Measurements from ENCODE around the gene PGM2.
"Not testable (repeated sequence)": the region's sequence is repeated elsewhere in the genome, so short reads cannot be mapped to it uniquely, and the experiment has no call there.

PGM2 gene

GRCh38 chr4:37826295-37827029 is at the start of gene PGM2:
TSS of gene PGM2 (plus strand) at chr4:37826686. CDS start at chr4:37826733, 47 bp downstream.
- DNase-seq, result peak; percentile 82 to 89

GRCh38 chr4:37779896-37780295 is 46.6 kb upstream of the PGM2 start:
- no peak for DNase-seq

- DNase-seq, result peak; percentile 88
Measured at GRCh38 chr4:37780444-37781130, 45.9 kb upstream of the PGM2 start.

GRCh38 chr4:37781131-37781455 is 45.4 kb upstream of the PGM2 start:
- DNase-seq, result no peak

- DNase-seq, result not testable (repeated sequence)
Measured at GRCh38 chr4:37786267-37786666, 40.2 kb upstream of the PGM2 start.

GRCh38 chr4:37787883-37788460 is 38.5 kb upstream of the PGM2 start:
- DNase-seq, result not testable (repeated sequence)

- DNase-seq, result no peak
Measured at GRCh38 chr4:37788819-37789218, 37.7 kb upstream of the PGM2 start.

GRCh38 chr4:37792241-37792640 is 34.2 kb upstream of the PGM2 start:
- DNase-seq, result no peak

GRCh38 chr4:37793562-37793961 is 32.9 kb upstream of the PGM2 start:
- peak; percentile 29 to 46 for DNase-seq

GRCh38 chr4:37794056-37794455 is 32.4 kb upstream of the PGM2 start:
- DNase-seq, result no peak

GRCh38 chr4:37795581-37796195 is 30.8 kb upstream of the PGM2 start:
- no peak for DNase-seq

- no peak for DNase-seq
Measured at GRCh38 chr4:37797374-37797773, 29.1 kb upstream of the PGM2 start.

- no peak for DNase-seq
Measured at GRCh38 chr4:37797923-37798322, 28.6 kb upstream of the PGM2 start.

- DNase-seq, result no peak
Measured at GRCh38 chr4:37798616-37799015, 27.9 kb upstream of the PGM2 start.

- DNase-seq, result no peak
Measured at GRCh38 chr4:37799941-37800554, 26.4 kb upstream of the PGM2 start.

GRCh38 chr4:37802068-37802666 is 24.3 kb upstream of the PGM2 start:
- peak; percentile 49 to 66 for DNase-seq

GRCh38 chr4:37803348-37803973 is 23.0 kb upstream of the PGM2 start:
- peak; percentile 55 to 79 for DNase-seq

- DNase-seq, result no peak
Measured at GRCh38 chr4:37805091-37805490, 21.4 kb upstream of the PGM2 start.

- no peak for DNase-seq
Measured at GRCh38 chr4:37812713-37813112, 13.8 kb upstream of the PGM2 start.

- DNase-seq, result no peak
Measured at GRCh38 chr4:37815591-37815990, 10.9 kb upstream of the PGM2 start.

- peak; percentile 14 to 33 for DNase-seq
Measured at GRCh38 chr4:37816006-37816405, 10.5 kb upstream of the PGM2 start.

- no peak for DNase-seq
Measured at GRCh38 chr4:37816719-37817118, 9.8 kb upstream of the PGM2 start.
